HS-5 (cell line): Measurements from ENCODE around the gene SRP72.
"Not testable (repeated sequence)": the region's sequence is repeated elsewhere in the genome, so short reads cannot be mapped to it uniquely, and the experiment has no call there.

Experiments
- DNase-seq: peaks from one replicate; pipeline ENCODE4 v3.0.0-alpha.2; 2012; ENCODE audit warnings: low read depth

Gene SRP72

GRCh38 chr4:56467284-56468096 lies at the start of gene SRP72:
Gene SRP72, plus strand, starts transcription at chr4:56467617. Its CDS starts 19 bp downstream, at chr4:56467636.
- DNase-seq: peak; percentile 53

- no peak for DNase-seq
These were observed 43.2 kb upstream of the SRP72 start for GRCh38 chr4:56424176-56424575.

GRCh38 chr4:56424697-56425514 lies 42.5 kb upstream of the SRP72 start:
- DNase-seq: no peak

GRCh38 chr4:56425518-56425917 lies 41.9 kb upstream of the SRP72 start:
- DNase-seq: no peak

GRCh38 chr4:56426273-56426672 lies 41.1 kb upstream of the SRP72 start:
- DNase-seq: no peak

GRCh38 chr4:56427179-56427578 lies 40.2 kb upstream of the SRP72 start:
- DNase-seq: no peak

- DNase-seq: no peak
These were observed 37.2 kb upstream of the SRP72 start for GRCh38 chr4:56430203-56430602.

GRCh38 chr4:56433280-56433679 lies 34.1 kb upstream of the SRP72 start:
- no peak for DNase-seq

- no peak for DNase-seq
These were observed 32.7 kb upstream of the SRP72 start for GRCh38 chr4:56434599-56435139.

GRCh38 chr4:56435140-56435926 lies 32.1 kb upstream of the SRP72 start, which contains the start of gene PPAT:
Gene PPAT, minus strand, starts transcription at chr4:56435615. Its CDS starts 138 bp downstream, at chr4:56435477.
- DNase-seq: peak; percentile 80

- no peak for DNase-seq
These were observed 28.7 kb upstream of the SRP72 start for GRCh38 chr4:56438766-56439165.

GRCh38 chr4:56440983-56441382 lies 26.4 kb upstream of the SRP72 start:
- no peak for DNase-seq

GRCh38 chr4:56444719-56445118 lies 22.7 kb upstream of the SRP72 start:
- no peak for DNase-seq

GRCh38 chr4:56445699-56446098 lies 21.7 kb upstream of the SRP72 start:
- DNase-seq: no peak

- no peak for DNase-seq
These were observed 19.1 kb upstream of the SRP72 start for GRCh38 chr4:56448301-56448700.

GRCh38 chr4:56449475-56449874 lies 17.9 kb upstream of the SRP72 start:
- DNase-seq: not testable (repeated sequence)

- DNase-seq: no peak
These were observed 17.1 kb upstream of the SRP72 start for GRCh38 chr4:56450342-56450741.

GRCh38 chr4:56460085-56460484 lies 7.3 kb upstream of the SRP72 start:
- DNase-seq: no peak

GRCh38 chr4:56462157-56462556 lies 5.3 kb upstream of the SRP72 start:
- DNase-seq: no peak

- DNase-seq: no peak
These were observed 3.7 kb upstream of the SRP72 start for GRCh38 chr4:56463711-56464110.

GRCh38 chr4:56464581-56464980 lies 2.8 kb upstream of the SRP72 start:
- no peak for DNase-seq
